Measurements from ENCODE around the gene ZBTB25. TPM values are rescaled to one million over a fixed set of nuclear protein-coding genes. Genes with fewer than 3 reads are reported as not detected.
A peak's percentile ranks its signal among the peaks of the same experiment; 100 is the strongest.

The ZBTB25 gene
- total RNA-seq, 1 donor from 2014 or later, result 9.5 TPM

DNA sequence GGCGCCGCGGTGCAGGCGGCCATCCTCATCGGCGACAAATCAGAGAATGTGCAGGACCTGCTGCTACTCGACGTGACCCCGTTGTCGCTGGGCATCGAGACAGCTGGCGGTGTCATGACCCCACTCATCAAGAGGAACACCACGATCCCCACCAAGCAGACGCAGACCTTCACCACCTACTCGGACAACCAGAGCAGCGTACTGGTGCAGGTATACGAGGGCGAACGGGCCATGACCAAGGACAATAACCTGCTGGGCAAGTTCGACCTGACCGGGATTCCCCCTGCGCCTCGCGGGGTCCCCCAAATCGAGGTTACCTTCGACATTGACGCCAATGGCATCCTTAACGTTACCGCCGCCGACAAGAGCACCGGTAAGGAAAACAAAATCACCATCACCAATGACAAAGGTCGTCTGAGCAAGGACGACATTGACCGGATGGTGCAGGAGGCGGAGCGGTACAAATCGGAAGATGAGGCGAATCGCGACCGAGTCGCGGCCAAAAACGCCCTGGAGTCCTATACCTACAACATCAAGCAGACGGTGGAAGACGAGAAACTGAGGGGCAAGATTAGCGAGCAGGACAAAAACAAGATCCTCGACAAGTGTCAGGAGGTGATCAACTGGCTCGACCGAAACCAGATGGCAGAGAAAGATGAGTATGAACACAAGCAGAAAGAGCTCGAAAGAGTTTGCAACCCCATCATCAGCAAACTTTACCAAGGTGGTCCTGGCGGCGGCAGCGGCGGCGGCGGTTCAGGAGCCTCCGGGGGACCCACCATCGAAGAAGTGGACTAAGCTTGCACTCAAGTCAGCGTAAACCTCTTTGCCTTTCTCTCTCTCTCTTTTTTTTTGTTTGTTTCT, 38.6 kb upstream of the ZBTB25 start:
- DNase-seq (ENCODE audit: low read depth), result no peak
- TF ChIP-seq, protein P1, sequence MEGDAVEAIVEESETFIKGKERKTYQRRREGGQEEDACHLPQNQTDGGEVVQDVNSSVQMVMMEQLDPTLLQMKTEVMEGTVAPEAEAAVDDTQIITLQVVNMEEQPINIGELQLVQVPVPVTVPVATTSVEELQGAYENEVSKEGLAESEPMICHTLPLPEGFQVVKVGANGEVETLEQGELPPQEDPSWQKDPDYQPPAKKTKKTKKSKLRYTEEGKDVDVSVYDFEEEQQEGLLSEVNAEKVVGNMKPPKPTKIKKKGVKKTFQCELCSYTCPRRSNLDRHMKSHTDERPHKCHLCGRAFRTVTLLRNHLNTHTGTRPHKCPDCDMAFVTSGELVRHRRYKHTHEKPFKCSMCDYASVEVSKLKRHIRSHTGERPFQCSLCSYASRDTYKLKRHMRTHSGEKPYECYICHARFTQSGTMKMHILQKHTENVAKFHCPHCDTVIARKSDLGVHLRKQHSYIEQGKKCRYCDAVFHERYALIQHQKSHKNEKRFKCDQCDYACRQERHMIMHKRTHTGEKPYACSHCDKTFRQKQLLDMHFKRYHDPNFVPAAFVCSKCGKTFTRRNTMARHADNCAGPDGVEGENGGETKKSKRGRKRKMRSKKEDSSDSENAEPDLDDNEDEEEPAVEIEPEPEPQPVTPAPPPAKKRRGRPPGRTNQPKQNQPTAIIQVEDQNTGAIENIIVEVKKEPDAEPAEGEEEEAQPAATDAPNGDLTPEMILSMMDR (IDR thresholded peaks at IDR 0.05; ENCODE audit: insufficient read depth, low read depth, low read length), result no peak
- TF ChIP-seq EZH2 (IDR thresholded peaks at IDR 0.05; ENCODE audit: insufficient read depth, low read length), result peak; percentile 85
- Mint-ChIP-seq H3K9me3 (ENCODE audit: unreplicated experiment) (peaks cover 6% of the 10 kb centered on the region), H3K36me3 (ENCODE audit: low read depth, unreplicated experiment) (peaks cover 6% of the 10 kb centered on the region), H3K27ac (ENCODE audit: unreplicated experiment) (no peak overlapping the region), H3K4me3 (ENCODE audit: unreplicated experiment) (no peak overlapping the region), H3K27me3 (ENCODE audit: low read depth, unreplicated experiment) (no peaks in the 10 kb centered on the region), H3K4me1 (ENCODE audit: low read depth, unreplicated experiment) (peaks cover 7% of the 10 kb centered on the region)
- peaks cover 9% of the 10 kb centered on the region for H4K20me1 ChIP-seq (ENCODE audit: insufficient read depth, low read length)
- H3K79me2 ChIP-seq (ENCODE audit: insufficient read depth, low read length), result peaks cover 10% of the 10 kb centered on the region
- no peaks in the 10 kb centered on the region for H3K36me3 ChIP-seq (ENCODE audit: insufficient read depth, low read length)
- peak overlapping the region; percentile 84 for H2AFZ ChIP-seq (ENCODE audit: low read depth, low read length)
- peaks cover 18% of the 10 kb centered on the region for H3K4me1 ChIP-seq (ENCODE audit: insufficient read depth, low read length)
- no peak for FAIRE-seq
- no peak overlapping the region for H3K27ac ChIP-seq (ENCODE audit: low read depth, low read length)
- H3K27me3 ChIP-seq (ENCODE audit: insufficient read depth, low read length), result peaks cover 18% of the 10 kb centered on the region
- H3K9ac ChIP-seq (ENCODE audit: low read length), result peak overlapping the region; percentile 62
- peak overlapping the region; percentile 61 for H3K4me3 ChIP-seq (ENCODE audit: insufficient read depth, low read depth, low read length)
- peaks cover 15% of the 10 kb centered on the region for H3K9me3 ChIP-seq (ENCODE audit: insufficient read depth, low read depth, low read length)
- H3K4me2 ChIP-seq (ENCODE audit: low read length), result peak overlapping the region; percentile 91

DNA sequence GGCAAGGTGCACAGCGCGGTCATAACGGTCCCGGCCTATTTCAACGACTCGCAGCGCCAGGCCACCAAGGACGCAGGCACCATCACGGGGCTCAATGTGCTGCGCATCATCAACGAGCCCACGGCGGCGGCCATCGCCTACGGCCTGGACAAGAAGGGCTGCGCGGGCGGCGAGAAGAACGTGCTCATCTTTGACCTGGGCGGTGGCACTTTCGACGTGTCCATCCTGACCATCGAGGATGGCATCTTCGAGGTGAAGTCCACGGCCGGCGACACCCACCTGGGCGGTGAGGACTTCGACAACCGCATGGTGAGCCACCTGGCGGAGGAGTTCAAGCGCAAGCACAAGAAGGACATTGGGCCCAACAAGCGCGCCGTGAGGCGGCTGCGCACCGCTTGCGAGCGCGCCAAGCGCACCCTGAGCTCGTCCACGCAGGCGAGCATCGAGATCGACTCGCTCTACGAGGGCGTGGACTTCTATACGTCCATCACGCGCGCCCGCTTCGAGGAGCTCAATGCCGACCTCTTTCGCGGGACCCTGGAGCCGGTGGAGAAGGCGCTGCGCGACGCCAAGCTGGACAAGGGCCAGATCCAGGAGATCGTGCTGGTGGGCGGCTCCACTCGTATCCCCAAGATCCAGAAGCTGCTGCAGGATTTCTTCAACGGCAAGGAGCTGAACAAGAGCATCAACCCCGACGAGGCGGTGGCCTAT, 37.8 kb upstream of the ZBTB25 start:
- peaks cover 15% of the 10 kb centered on the region for H3K9me3 ChIP-seq (ENCODE audit: insufficient read depth, low read depth, low read length)
- DNase-seq (ENCODE audit: low read depth) (no peak), FAIRE-seq (no peak)
- H3K4me2 ChIP-seq (ENCODE audit: low read length), result peak overlapping the region; percentile 91
- peaks cover 9% of the 10 kb centered on the region for H4K20me1 ChIP-seq (ENCODE audit: insufficient read depth, low read length)
- peaks cover 10% of the 10 kb centered on the region for H3K79me2 ChIP-seq (ENCODE audit: insufficient read depth, low read length)
- H3K27ac ChIP-seq (ENCODE audit: low read depth, low read length), result no peak overlapping the region
- H3K27ac Mint-ChIP-seq (ENCODE audit: unreplicated experiment), result no peak overlapping the region
- peaks cover 14% of the 10 kb centered on the region for H3K4me1 Mint-ChIP-seq (ENCODE audit: low read depth, unreplicated experiment)
- no peaks in the 10 kb centered on the region for H3K36me3 ChIP-seq (ENCODE audit: insufficient read depth, low read length)
- peak overlapping the region; percentile 84 for H2AFZ ChIP-seq (ENCODE audit: low read depth, low read length)
- no peaks in the 10 kb centered on the region for H3K27me3 Mint-ChIP-seq (ENCODE audit: low read depth, unreplicated experiment)
- peaks cover 6% of the 10 kb centered on the region for H3K36me3 Mint-ChIP-seq (ENCODE audit: low read depth, unreplicated experiment)
- peak overlapping the region; percentile 61 for H3K4me3 ChIP-seq (ENCODE audit: insufficient read depth, low read depth, low read length)
- H3K9ac ChIP-seq (ENCODE audit: low read length), result peak overlapping the region; percentile 62
- H3K9me3 Mint-ChIP-seq (ENCODE audit: unreplicated experiment), result peaks cover 6% of the 10 kb centered on the region
- TF ChIP-seq EZH2 (IDR thresholded peaks at IDR 0.05; ENCODE audit: insufficient read depth, low read length), result no peak
- TF ChIP-seq, protein P1 (IDR thresholded peaks at IDR 0.05; ENCODE audit: insufficient read depth, low read depth, low read length), result no peak
- no peak overlapping the region for H3K4me3 Mint-ChIP-seq (ENCODE audit: unreplicated experiment)
- H3K4me1 ChIP-seq (ENCODE audit: insufficient read depth, low read length), result peaks cover 18% of the 10 kb centered on the region
- peaks cover 18% of the 10 kb centered on the region for H3K27me3 ChIP-seq (ENCODE audit: insufficient read depth, low read length)

Data from astrocyte (in vitro differentiated cells and primary cell).